HepG2 (cell line): ENCODE measurements around the gene TUT4. TPM values are rescaled to one million over a fixed set of nuclear protein-coding genes. Genes with fewer than 3 reads are reported as not detected.

Source experiments
- ATAC-seq: fragments of 200-7000 bp; cut with Tn5 transposase; 3 replicates; pipeline ENCODE4 v1.9.1; 2020; ENCODE audit warnings: mild to moderate bottlenecking, moderate library complexity
- BruUV-seq: library from RNA; stranded (reverse); fragments of 400-500 nt; replicated peaks from 2 replicates; lab custom pipeline; 2021; lab: Mats Ljungman, UMichigan
- CTCF ChIA-PET: fragments of 300-600 bp; formaldehyde crosslinking; extraction: SDS; loops from one replicate; lab custom pipeline; 2021; ENCODE audit warnings: low total read pairs, inconsistent platforms, low intra/inter-chr PET ratio; lab: Yijun Ruan, JAX
- POLR2A ChIA-PET: fragments of 350-600 bp; sonication (Branson Sonifier 250); formaldehyde crosslinking; loops from one replicate; lab custom pipeline; 2020; ENCODE audit warnings: antibody characterized with exemption, inconsistent platforms; lab: Yijun Ruan, JAX
- DNase-seq: peaks from one replicate; pipeline ENCODE4 v3.0.0-alpha.2; 2015; ENCODE audit warnings: low spot score
- FAIRE-seq: peaks from 3 replicates; lab custom pipeline; 2011; peaks lifted over from hg19 to GRCh38; lab: Jason Lieb, UNC
- H2AFZ ChIP-seq: one replicate; pipeline ENCODE4 v1.6.1; 2011; ENCODE audit warnings: low read length, inconsistent platforms
- H3K27ac ChIP-seq: fragments of 300-600 bp; 3 replicates; pipeline ENCODE4 v1.8.0; 2011; ENCODE audit warnings: mixed run types, mild to moderate bottlenecking, mixed read lengths, low read length, inconsistent platforms; ENCODE audit not compliant: insufficient read depth; ENCODE audit errors: extremely low read length
- H3K27me3 ChIP-seq, 2 experiments: fragments of 200-600 bp in 1 of 2; 2 replicates in 1 of 2; 3 replicates in 1 of 2; pipeline versions ENCODE4 v1.6.0 to v1.8.0; 2011; ENCODE audit warnings: low read length in 2 of 2, mild to moderate bottlenecking in 2 of 2, moderate library complexity in 2 of 2, inconsistent platforms in 1 of 2; ENCODE audit not compliant: insufficient read depth in 2 of 2, control insufficient read depth in 1 of 2
- H3K36me3 ChIP-seq, 2 experiments: fragments of 200-600 bp in 1 of 2; replicated peaks in 1 of 2; 2 replicates in 1 of 2; 3 replicates in 1 of 2; pipeline versions ENCODE4 v1.5.1 to v1.8.0; 2011; ENCODE audit warnings: low read length in 2 of 2, inconsistent platforms in 1 of 2; ENCODE audit not compliant: insufficient read depth in 2 of 2, control insufficient read depth in 1 of 2
- H3K4me1 ChIP-seq: 2 replicates; pipeline ENCODE4 v1.5.1; 2012; ENCODE audit warnings: low read length, inconsistent platforms; ENCODE audit not compliant: insufficient read depth
- H3K4me2 ChIP-seq: 2 replicates; pipeline ENCODE4 v1.6.0; 2011; ENCODE audit warnings: low read depth, low read length, inconsistent platforms
- H3K4me3 ChIP-seq, 3 experiments: fragments of 200-600 bp in 1 of 3; sonication (generic), shearing (Covaris generic) in 1 of 3; replicated peaks in 1 of 3; 2 replicates each; pipeline ENCODE4 v1.5.1; 2011 to 2016; ENCODE audit warnings: low read length in 3 of 3, inconsistent platforms in 2 of 3, low read depth in 2 of 3, mild to moderate bottlenecking in 2 of 3, control low read depth in 1 of 3, mixed read lengths in 1 of 3; ENCODE audit not compliant: insufficient read depth in 1 of 3
- H3K79me2 ChIP-seq: one replicate; pipeline ENCODE4 v1.6.1; 2011; ENCODE audit warnings: low read length, inconsistent platforms; ENCODE audit not compliant: insufficient read depth
- H3K9ac ChIP-seq: 2 replicates; pipeline ENCODE4 v1.6.0; 2011; ENCODE audit warnings: mild to moderate bottlenecking, low read depth, low read length, inconsistent platforms; ENCODE audit not compliant: insufficient read depth
- H3K9me3 ChIP-seq: 2 replicates; pipeline ENCODE4 v1.5.1; 2012; ENCODE audit warnings: mild to moderate bottlenecking, low read length
- H4K20me1 ChIP-seq: 2 replicates; pipeline ENCODE4 v1.6.0; 2011; ENCODE audit warnings: inconsistent platforms, mild to moderate bottlenecking, low read length, moderate library complexity; ENCODE audit not compliant: insufficient read depth
- BRCA1 ChIP-seq: sonication (generic); formaldehyde crosslinking; IDR thresholded peaks from 2 replicates; pipeline ENCODE4 v1.4.0; 2020; ENCODE audit warnings: missing genetic modification reagents
- MIER3 ChIP-seq: IDR thresholded peaks from 2 replicates; pipeline ENCODE4 v1.6.1; 2016; ENCODE audit warnings: missing compliant biosample characterization, borderline replicate concordance
- NCOA2 ChIP-seq: sonication (generic); formaldehyde crosslinking; IDR thresholded peaks from 2 replicates; pipeline ENCODE4 v1.8.0; 2022; ENCODE audit warnings: inconsistent platforms
- PITX1 ChIP-seq: sonication (generic); formaldehyde crosslinking; IDR thresholded peaks from 2 replicates; pipeline ENCODE4 v1.5.1; 2020; ENCODE audit warnings: mild to moderate bottlenecking, missing genetic modification reagents
- U2AF2 ChIP-seq: fragments of 200-400 bp; formaldehyde crosslinking; IDR thresholded peaks from 2 replicates; pipeline ENCODE4 v1.6.1; 2017; ENCODE audit warnings: low read depth, mild to moderate bottlenecking, low read length
- ZNF143 ChIP-seq: sonication (generic); formaldehyde crosslinking; IDR thresholded peaks from 2 replicates; pipeline ENCODE4 v1.4.0; 2020; ENCODE audit warnings: missing genetic modification reagents
- ZNF629 ChIP-seq: sonication (generic); formaldehyde crosslinking; conservative IDR thresholded peaks from 2 replicates; pipeline ENCODE4 v1.5.0; 2020; ENCODE audit warnings: missing genetic modification reagents
- ZNF761 ChIP-seq: sonication (generic); formaldehyde crosslinking; conservative IDR thresholded peaks from 2 replicates; pipeline ENCODE4 v1.4.0; 2020; ENCODE audit warnings: mild to moderate bottlenecking, missing genetic modification reagents
- ZNF788 ChIP-seq: sonication (generic); formaldehyde crosslinking; IDR thresholded peaks from 2 replicates; pipeline ENCODE4 v1.5.0; 2020; ENCODE audit warnings: mild to moderate bottlenecking, missing genetic modification reagents, borderline replicate concordance
- ZSCAN20 ChIP-seq: sonication (generic); formaldehyde crosslinking; IDR thresholded peaks from 2 replicates; pipeline ENCODE4 v1.4.0; 2020; ENCODE audit warnings: missing genetic modification reagents, mild to moderate bottlenecking, borderline replicate concordance
- ZSCAN25 ChIP-seq: sonication (generic); formaldehyde crosslinking; IDR thresholded peaks from 2 replicates; pipeline ENCODE4 v1.8.0; 2022; ENCODE audit warnings: mild to moderate bottlenecking, missing genetic modification reagents
- WGBS: methylation state at CpG from one replicate; pipeline ENCODE4 v1.1.6; 2017; ENCODE audit warnings: low lambda C conversion rate; 5-methylcytosine and 5-hydroxymethylcytosine counted together
- in situ Hi-C: cut with HindIII; loops from 2 replicates; pipeline ENCODE4 v1.10.0; 2017; ENCODE audit warnings: low pct_unique_long_range_greater_than_20kb; ENCODE audit not compliant: extremely low pct_ligation_motif_present
- intact Hi-C: fragments of 100-400 bp; cut with micrococcal nuclease; formaldehyde crosslinking; loops from one replicate; pipeline ENCODE4 v1.10.0; 2022; ENCODE audit not compliant: unreplicated experiment
- polyA plus RNA-seq, 8 experiments: library from polyadenylated mRNA; depleted of rRNA in 3 of 8; stranded (reverse) in 7 of 8; unstranded in 1 of 8; fragments of >200 nt; fragmentation: Illumina TruSeq in 4 of 8; extraction: Trizol in 4 of 8; gene quantifications; 2 replicates each; pipeline versions ENCODE4 v1.2.1 to v1.2.3, GENCODE V29; 2011 to 2016; ENCODE audit warnings: low read depth in 4 of 8, missing spikeins in 1 of 8, mixed read lengths in 1 of 8; ENCODE audit not compliant: insufficient read depth in 1 of 8
- total RNA-seq, 5 experiments: library from RNA; depleted of rRNA; stranded (reverse); fragments of >200 nt; fragmentation: Illumina TruSeq; extraction: Trizol; gene quantifications; 2 replicates each; pipeline ENCODE4 v1.2.3, GENCODE V29; 2016; ENCODE audit warnings: low read depth in 1 of 5
- TF ChIP-seq, protein P1 (sequence below): sonication (generic); formaldehyde crosslinking; IDR thresholded peaks from 2 replicates; pipeline ENCODE4 v1.4.0; 2020; ENCODE audit warnings: missing genetic modification reagents, borderline replicate concordance
- TF ChIP-seq, protein P2 (sequence below): IDR thresholded peaks from 2 replicates; pipeline ENCODE4 v1.4.0; 2020; ENCODE audit warnings: mild to moderate bottlenecking, missing genetic modification reagents
- TF ChIP-seq, protein P3 (sequence below): sonication (generic); formaldehyde crosslinking; IDR thresholded peaks from 2 replicates; pipeline ENCODE4 v1.8.0; 2023; ENCODE audit warnings: mild to moderate bottlenecking, missing genetic modification reagents
- TF ChIP-seq, protein P4 (sequence below): sonication (generic); formaldehyde crosslinking; IDR thresholded peaks from 2 replicates; pipeline ENCODE4 v1.8.1; 2023; ENCODE audit warnings: mild to moderate bottlenecking, missing genetic modification reagents

TUT4 gene
- total and polyA plus RNA-seq, 2 of the 13 experiments (the other 11 are each of a cell fraction or from before 2014, with no cell fraction given): 44.7 to 53.5 TPM

DNA sequence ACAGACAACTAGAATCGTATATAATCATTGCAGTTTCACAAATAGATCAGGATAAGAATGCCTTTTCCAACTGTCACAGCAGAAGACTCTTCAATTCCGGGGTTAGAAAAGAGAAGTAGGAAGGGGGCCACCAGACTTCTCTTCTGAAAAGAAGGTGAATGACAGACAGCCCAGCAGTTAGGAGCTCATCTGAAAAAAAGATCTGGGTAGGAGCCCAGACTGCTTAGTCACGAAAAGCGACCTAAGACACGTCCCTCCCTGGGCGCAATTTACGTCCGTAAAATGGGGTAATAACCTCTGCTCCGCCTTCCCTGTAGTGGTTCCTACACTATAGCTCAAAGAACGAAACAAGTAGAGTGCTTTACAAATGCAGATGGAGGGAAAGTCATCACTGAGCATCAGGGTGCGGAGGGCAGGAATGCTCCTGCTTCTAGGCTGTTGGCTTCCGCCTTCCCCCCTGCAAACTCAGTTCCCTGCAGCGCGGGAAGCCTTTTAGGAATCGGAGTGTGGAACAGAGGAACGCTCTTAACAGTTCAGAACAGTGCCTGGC is 149.3 kb downstream of the TUT4 start:
- CTCF ChIA-PET: no interaction called here
- peaks cover 34% of the 10 kb centered on the region for H3K4me1 ChIP-seq
- peaks cover 4 to 42% of the 10 kb centered on the region in 2 experiments for H3K36me3 ChIP-seq
- H3K27ac ChIP-seq: peak overlapping the region; percentile 97
- H3K9me3 ChIP-seq: no peaks in the 10 kb centered on the region
- in situ Hi-C loops: no loop called here
- FAIRE-seq (no peak), ATAC-seq (peak; percentile 62), DNase-seq (peak; percentile 45)
- WGBS: 2% methylated on average over 13 of the region's 16 CpGs
- peak overlapping the region; percentile 76 to 96 (median 87) for H3K4me3 ChIP-seq
- POLR2A ChIA-PET: interaction anchor here (1.0 to 2.3 kb wide), 8 partner anchors 8 to 348 kb away, joined by 3 to 14 read pairs (median 9); partner anchors contain the start of genes CC2D1B, TUT4 and TXNDC12
- intact Hi-C loops: loop anchor here (1.0 to 10.0 kb wide), 3 partner anchors 37 to 281 kb away; partner anchors contain the start of gene CC2D1B
- H2AFZ ChIP-seq: peak overlapping the region; percentile 45
- H3K27me3 ChIP-seq: peaks cover 0 to 4% of the 10 kb centered on the region in 2 experiments; a peak in 1 of 5 replicates
- H3K9ac ChIP-seq: peak overlapping the region; percentile 99
- no peaks in the 10 kb centered on the region for H4K20me1 ChIP-seq
- H3K79me2 ChIP-seq: peaks cover 44% of the 10 kb centered on the region
- H3K4me2 ChIP-seq: peak overlapping the region; percentile 80
- TSS peak; percentile 67 for BruUV-seq
- TF ChIP-seq ZSCAN20 (no peak), ZSCAN25 (CRISPR knock-in tag) (no peak), U2AF2 (no peak), PITX1 (no peak), ZNF629 (peak; percentile 82), ZNF788 (CRISPR knock-in tag) (no peak), BRCA1 (0 out of 2 replicates have a peak, but pooled peaks have one; percentile 15), ZNF143 (CRISPR knock-in tag) (no peak), ZNF761 (no peak), MIER3 (no peak), NCOA2 (CRISPR knock-in tag) (no peak)
- TF ChIP-seq, protein P1, sequence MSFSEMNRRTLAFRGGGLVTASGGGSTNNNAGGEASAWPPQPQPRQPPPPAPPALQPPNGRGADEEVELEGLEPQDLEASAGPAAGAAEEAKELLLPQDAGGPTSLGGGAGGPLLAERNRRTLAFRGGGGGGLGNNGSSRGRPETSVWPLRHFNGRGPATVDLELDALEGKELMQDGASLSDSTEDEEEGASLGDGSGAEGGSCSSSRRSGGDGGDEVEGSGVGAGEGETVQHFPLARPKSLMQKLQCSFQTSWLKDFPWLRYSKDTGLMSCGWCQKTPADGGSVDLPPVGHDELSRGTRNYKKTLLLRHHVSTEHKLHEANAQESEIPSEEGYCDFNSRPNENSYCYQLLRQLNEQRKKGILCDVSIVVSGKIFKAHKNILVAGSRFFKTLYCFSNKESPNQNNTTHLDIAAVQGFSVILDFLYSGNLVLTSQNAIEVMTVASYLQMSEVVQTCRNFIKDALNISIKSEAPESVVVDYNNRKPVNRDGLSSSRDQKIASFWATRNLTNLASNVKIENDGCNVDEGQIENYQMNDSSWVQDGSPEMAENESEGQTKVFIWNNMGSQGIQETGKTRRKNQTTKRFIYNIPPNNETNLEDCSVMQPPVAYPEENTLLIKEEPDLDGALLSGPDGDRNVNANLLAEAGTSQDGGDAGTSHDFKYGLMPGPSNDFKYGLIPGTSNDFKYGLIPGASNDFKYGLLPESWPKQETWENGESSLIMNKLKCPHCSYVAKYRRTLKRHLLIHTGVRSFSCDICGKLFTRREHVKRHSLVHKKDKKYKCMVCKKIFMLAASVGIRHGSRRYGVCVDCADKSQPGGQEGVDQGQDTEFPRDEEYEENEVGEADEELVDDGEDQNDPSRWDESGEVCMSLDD (CRISPR knock-in tag): no peak
- TF ChIP-seq, protein P2, sequence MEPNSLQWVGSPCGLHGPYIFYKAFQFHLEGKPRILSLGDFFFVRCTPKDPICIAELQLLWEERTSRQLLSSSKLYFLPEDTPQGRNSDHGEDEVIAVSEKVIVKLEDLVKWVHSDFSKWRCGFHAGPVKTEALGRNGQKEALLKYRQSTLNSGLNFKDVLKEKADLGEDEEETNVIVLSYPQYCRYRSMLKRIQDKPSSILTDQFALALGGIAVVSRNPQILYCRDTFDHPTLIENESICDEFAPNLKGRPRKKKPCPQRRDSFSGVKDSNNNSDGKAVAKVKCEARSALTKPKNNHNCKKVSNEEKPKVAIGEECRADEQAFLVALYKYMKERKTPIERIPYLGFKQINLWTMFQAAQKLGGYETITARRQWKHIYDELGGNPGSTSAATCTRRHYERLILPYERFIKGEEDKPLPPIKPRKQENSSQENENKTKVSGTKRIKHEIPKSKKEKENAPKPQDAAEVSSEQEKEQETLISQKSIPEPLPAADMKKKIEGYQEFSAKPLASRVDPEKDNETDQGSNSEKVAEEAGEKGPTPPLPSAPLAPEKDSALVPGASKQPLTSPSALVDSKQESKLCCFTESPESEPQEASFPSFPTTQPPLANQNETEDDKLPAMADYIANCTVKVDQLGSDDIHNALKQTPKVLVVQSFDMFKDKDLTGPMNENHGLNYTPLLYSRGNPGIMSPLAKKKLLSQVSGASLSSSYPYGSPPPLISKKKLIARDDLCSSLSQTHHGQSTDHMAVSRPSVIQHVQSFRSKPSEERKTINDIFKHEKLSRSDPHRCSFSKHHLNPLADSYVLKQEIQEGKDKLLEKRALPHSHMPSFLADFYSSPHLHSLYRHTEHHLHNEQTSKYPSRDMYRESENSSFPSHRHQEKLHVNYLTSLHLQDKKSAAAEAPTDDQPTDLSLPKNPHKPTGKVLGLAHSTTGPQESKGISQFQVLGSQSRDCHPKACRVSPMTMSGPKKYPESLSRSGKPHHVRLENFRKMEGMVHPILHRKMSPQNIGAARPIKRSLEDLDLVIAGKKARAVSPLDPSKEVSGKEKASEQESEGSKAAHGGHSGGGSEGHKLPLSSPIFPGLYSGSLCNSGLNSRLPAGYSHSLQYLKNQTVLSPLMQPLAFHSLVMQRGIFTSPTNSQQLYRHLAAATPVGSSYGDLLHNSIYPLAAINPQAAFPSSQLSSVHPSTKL (CRISPR knock-in tag): no peak
- TF ChIP-seq, protein P3, sequence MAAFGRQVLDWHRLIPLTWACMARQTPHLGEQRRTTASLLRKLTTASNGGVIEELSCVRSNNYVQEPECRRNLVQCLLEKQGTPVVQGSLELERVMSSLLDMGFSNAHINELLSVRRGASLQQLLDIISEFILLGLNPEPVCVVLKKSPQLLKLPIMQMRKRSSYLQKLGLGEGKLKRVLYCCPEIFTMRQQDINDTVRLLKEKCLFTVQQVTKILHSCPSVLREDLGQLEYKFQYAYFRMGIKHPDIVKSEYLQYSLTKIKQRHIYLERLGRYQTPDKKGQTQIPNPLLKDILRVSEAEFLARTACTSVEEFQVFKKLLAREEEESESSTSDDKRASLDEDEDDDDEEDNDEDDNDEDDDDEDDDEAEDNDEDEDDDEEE: no peak
- TF ChIP-seq, protein P4, sequence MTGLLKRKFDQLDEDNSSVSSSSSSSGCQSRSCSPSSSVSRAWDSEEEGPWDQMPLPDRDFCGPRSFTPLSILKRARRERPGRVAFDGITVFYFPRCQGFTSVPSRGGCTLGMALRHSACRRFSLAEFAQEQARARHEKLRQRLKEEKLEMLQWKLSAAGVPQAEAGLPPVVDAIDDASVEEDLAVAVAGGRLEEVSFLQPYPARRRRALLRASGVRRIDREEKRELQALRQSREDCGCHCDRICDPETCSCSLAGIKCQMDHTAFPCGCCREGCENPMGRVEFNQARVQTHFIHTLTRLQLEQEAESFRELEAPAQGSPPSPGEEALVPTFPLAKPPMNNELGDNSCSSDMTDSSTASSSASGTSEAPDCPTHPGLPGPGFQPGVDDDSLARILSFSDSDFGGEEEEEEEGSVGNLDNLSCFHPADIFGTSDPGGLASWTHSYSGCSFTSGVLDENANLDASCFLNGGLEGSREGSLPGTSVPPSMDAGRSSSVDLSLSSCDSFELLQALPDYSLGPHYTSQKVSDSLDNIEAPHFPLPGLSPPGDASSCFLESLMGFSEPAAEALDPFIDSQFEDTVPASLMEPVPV: no peak
